ENCODE data around the gene PARD6A.

Gene PARD6A

DNA sequence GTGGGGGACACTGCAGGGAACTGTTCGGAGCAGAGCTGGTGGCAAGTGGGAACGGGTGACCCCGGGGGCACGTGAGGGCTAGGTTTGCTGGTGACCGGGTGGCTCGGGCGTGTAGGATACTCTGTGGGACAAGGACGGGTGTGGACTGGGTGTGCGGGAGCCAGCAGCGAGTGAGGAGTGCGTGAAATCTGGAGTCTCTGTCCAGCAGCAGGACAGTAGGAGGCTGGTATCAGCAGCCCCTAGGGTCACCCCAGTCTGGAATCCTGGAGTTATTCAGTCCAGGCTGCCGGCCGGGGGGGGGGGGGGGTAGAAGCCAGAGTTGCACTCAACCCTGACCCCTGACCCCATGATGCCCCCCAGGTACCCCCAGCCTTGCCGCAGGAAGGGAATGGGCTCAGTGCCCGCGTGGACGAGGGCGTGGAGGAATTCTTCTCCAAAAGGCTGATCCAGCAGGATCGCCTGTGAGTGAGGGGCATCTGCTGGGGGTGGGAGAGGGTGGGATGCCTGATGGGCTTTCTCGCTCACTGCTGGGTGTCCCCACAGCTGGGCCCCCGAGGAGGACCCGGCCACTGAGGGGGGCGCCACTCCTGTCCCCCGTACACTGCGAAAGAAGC, 6.9 kb upstream of the PARD6A start:
- DNase-seq = no peak

DNA sequence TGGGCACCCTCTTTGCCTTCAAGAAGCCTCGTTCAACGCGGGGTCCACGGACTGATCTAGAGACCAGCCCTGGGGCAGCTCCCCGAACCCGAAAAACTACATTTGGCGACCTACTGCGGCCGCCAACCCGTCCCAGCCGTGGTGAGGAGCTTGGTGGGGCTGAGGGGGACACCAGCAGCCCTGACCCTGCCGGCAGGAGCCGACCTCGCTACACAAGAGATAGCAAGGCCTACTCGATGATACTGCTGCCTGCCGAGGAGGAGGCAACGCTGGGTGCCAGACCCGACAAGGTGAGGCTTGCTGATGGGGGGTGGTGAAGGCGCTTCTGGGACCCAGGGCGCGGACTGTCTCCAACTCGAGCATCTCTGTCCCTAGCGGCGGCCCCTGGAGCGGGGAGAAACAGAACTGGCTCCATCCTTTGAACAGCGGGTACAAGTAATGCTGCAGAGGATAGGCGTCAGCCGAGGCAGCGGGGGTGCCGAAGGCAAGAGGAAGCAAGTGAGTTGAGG, 6.3 kb upstream of the PARD6A start:
- no peak for DNase-seq

DNA sequence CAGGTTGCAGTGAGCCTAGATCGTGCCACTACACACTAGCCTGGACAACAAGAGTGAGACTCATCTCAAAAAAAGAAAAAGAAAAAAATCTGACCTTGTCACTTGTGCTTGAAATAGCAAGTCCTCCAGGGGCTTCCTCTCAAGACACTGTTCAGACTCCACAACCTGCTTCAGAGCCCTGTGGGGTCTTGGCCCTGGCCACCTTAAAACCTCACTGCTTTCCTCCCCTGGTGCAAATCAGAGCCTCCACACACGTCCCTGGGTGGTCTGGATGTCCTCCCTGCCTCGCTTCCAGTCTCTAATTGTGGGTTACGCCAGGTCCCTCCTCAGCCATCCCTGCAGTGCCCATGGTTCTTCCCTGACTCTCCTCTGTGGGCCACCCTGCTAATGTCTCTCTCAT, 5.4 kb upstream of the PARD6A start:
- no peak for DNase-seq

DNA sequence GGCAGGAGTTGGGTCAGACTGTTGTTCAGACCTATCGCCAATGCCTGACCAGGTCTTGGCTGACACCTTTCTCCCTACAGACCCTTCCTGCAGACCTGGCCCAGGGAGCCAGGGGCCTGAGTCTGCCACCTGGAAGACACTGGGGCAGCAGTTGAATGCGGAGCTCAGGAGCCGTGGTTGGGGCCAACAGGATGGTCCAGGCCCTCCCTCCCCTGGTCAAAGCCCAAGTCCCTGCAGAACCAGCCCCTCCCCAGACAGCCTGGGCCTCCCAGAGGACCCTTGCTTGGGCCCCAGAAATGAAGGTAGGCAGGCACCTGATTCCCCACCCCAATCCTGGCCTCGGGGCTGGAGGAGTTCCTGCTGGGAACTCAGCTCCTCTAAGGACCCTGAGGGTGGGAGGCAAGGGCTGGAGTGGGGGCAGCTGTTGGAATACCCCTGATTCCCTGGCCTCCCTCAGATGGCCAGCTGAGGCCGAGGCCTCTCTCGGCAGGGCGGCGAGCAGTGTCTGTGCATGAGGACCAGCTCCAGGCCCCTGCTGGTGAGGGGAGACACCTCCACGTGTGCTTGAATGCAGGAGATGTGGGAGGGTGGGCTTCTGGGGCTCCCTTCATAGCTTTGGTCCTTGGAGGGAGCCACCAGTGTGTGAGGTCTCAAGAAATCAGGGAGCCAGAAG, 4.3 kb upstream of the PARD6A start:
- DNase-seq = no peak

DNA sequence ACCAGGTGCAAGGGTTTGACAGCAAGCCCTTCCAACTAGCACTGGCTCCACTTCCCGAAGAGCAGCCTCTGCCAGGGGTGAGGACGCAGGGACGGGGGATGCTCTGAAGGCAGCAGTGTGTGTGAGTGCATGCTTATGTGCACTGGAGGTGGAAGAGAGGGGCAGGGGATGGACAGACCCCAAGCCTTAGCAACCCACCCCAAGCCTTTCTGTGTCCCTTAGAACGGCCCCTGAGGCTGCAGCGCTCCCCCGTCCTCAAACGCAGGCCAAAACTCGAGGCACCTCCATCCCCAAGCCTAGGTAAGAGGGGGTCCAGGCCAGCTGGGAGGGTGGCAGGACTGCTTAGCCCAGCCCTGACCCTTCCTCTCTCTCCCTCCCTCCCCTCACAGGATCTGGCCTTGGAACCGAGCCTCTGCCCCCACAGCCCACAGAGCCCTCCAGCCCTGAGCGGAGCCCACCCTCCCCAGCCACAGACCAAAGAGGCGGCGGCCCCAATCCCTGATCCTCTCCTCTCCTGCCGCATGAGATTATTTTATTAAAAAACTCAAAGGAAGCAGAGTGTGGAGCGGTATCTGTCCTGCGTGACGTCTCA, 3.6 kb upstream of the PARD6A start:
- DNase-seq = no peak

- DNase-seq = no peak
Measured at GRCh38 chr16:67657751-67658518, 2.8 kb upstream of the PARD6A start.

DNA sequence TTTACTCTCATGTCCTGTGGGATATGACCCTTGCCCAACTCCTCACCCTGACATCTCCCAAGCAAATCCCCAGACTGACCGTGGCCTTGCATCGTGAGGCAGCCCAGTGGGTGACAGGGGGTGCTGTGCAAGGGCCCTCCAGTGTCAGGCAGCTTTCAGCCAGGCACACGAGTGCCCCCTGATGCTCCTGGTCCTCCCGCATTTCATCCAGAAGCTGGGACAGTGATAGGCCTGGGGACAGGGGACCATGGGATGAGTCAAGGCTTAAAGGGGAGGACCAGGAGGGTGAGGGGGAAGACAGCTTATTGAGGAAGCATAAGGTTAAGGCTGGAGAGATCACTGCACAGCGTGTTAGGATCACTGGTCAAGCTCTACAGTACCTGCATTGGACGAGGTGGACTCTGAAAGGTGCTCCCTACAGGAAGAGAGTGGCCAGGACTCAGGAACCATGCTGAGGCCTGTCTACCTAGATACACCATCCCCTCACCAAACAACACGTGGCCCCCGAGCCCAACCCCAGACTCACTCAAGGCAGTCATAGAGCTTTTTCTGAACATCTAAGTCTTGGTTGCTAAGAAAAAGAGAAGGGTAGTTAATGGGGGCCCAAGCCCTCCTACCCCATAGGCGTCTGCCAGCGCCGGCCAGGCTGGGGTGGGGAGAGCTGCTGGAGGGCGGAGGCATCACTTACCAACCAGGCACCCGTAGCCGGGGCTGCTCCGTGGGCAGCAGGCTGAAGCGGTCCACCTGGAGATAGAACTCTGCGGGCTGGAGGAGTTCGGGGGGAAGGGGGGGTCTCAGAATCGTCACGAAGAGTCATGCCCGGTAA, 1.7 kb upstream of the PARD6A start:
- DNase-seq = peak in 1 of 5 experiments; percentile 25

GRCh38 chr16:67659675-67660563, 841 bp upstream of the PARD6A start, which contains the start of gene ACD:
TSS of gene ACD (minus strand) at chr16:67660260. CDS start at chr16:67660220, 40 bp downstream.
- peak; percentile 87 to 92 (median 90) for DNase-seq

DNA sequence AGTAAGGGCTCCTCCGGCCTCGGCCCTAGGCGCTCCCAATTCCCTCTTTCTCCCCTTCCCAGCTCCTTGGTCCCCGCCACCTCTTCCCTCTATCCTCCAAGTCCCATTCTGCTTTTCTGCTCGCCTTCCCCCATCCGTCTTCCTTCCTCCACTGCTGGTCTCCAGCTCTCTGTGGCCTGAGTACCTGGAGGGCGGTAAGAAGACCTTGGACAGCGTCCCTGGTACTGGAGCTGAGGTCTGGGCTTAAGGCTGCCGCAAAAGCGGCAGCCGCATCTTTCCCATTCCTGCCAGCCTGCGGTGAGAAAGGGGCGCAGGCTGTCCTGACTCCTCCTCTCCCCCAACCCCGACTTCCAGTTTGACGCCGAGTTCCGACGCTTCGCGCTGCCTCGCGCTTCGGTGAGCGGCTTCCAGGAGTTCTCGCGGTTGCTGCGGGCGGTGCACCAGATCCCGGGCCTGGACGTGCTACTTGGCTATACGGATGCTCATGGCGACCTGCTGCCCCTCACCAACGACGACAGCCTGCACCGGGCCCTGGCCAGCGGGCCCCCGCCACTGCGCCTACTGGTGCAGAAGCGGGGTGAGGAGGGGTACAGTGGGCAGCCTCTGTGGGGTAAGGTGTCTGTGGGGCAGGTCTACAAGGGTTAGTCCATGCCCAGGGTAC, 471 bp downstream of the PARD6A start:
- peak in 1 of 5 experiments; percentile 39 for DNase-seq

DNA sequence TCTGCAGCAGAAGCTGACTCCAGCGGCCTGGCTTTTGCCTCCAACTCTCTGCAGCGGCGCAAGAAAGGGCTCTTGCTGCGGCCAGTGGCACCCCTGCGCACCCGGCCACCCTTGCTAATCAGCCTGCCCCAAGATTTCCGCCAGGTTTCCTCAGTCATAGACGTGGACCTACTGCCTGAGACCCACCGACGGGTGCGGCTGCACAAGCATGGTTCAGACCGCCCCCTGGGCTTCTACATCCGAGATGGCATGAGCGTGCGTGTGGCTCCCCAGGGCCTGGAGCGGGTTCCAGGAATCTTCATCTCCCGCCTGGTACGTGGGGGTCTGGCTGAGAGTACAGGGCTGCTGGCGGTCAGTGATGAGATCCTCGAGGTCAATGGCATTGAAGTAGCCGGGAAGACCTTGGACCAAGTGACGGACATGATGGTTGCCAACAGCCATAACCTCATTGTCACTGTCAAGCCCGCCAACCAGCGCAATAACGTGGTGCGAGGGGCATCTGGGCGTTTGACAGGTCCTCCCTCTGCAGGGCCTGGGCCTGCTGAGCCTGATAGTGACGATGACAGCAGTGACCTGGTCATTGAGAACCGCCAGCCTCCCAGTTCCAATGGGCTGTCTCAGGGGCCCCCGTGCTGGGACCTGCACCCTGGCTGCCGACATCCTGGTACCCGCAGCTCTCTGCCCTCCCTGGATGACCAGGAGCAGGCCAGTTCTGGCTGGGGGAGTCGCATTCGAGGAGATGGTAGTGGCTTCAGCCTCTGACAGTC, 1.3 kb downstream of the PARD6A start:
- no peak for DNase-seq

DNA sequence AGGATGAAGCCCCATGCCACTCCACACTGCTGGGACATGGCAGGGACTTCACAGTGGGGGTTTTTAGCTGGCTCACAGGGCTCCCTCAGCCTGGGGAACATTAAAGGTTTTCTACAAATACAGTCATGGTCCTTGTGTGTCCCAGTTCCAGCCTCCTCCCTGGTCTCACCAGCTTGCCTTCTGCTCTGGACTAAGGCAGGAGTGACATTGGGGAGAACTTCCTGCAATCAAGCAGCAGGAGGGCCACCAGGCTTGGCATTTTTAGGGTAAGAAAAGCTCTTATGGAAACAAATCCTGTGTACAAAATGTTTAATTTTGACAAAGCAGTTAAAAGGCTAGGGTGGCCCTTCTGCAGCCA, 1.9 kb downstream of the PARD6A start:
- DNase-seq = no peak

GRCh38 chr16:67663151-67663876, 2.6 kb downstream of the PARD6A start:
- peak in 1 of 5 experiments; percentile 36 for DNase-seq

DNA sequence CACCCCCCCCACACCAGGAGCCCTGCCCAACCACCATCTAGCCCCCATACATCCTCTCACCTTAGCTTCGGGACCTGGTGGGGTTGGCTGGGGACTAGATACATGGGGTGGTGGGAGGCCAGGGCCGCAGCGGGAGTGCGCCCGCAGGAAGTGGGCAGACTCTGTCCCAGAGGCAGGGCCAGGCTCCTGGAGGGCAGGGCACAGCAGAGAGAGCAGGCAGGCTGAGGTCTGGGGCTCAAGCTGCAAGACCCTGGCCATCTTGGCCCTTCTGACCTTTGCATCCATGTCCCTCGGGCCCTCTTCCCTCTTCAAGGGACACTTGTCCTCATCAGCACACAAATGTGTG, 3.1 kb downstream of the PARD6A start:
- no peak for DNase-seq

GRCh38 chr16:67664258-67664657, 3.5 kb downstream of the PARD6A start:
- no peak for DNase-seq

- DNase-seq = no peak
Measured at GRCh38 chr16:67664871-67665270, 4.1 kb downstream of the PARD6A start.

DNA sequence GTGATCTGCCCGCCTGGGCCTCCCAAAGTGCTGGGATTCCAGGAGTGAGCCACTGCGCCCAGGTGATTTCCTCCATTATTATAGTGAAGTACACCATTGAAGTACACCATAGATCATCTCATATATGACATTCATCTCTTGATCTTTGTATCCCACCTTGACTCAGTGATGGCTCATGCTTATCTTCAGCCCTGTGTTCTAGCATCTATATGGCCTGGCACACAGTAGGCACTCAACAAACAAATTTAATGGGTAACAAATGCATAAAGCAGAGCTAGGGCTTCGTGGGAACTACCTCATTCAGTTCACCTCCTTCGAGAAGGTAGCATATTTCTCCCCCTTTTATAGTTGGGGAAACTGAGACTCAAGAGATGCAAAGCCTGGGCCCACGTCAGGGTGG, 4.8 kb downstream of the PARD6A start:
- DNase-seq = no peak

GRCh38 chr16:67666032-67666551, 5.3 kb downstream of the PARD6A start:
- DNase-seq = no peak

DNA sequence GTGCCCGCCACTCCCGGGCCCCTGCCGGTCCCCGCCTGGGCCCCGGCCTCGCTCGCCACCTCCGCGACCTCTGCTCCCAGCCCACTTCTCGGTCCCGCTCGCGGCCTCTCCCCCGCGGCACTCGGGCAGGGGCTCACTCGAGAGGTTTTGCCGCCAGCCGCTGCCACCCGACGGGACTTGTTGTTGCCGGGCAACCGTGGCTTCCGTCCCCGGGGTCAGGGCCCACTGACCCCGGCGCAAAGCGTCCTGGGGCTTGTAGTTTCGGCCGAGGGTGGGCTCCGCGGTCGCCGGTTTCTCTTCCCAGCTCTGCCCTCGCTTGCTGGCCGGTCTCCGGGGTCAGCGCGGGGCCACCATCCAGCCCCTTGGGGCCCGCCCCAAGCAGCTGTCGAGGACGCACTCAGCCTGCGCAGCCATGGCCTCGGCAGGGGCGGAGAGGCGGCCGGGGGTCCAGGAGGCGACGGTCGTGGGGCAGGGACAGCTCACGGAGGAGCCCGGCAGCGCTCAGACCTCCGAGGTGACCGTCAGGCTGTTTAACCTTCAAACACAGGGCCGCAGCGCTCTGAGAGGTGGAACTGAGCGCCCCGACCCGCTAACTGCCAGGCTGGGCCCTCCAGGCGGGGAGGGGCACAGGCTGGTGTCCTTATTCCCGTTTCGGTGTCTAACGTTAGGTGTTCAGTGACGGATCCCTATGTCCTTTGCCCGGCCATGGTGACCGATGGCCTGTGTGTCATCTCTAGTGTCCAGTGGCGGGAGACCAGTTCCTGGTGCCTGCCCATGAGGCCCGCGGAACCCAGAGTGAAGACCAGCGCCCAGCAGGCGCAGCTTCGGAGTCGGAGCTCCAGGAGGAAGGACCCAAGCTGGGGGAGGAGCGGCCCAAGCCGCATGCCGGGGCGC, 6.0 kb downstream of the PARD6A start, which contains the start of the genes C16orf86 and ENKD1:
TSS of gene C16orf86 (plus strand) at position 256 of the 894 bp plus-strand sequence. CDS start at position 413, 157 bp downstream.
TSS of gene ENKD1 (minus strand) at position 192 of the 894 bp plus-strand sequence. CDS start 308 bp downstream, outside the sequence.
- peak; percentile 66 to 88 (median 70) for DNase-seq

Measured in T-helper 2 cell (primary cell).